SKM-1 (cell line): ENCODE results near the gene FAM53A.

Experiments
- DNase-seq: peaks from one replicate; lab custom pipeline; 2025; ENCODE audit not compliant: unreplicated experiment; lab: John Stamatoyannopoulos, UW

FAM53A gene

DNA sequence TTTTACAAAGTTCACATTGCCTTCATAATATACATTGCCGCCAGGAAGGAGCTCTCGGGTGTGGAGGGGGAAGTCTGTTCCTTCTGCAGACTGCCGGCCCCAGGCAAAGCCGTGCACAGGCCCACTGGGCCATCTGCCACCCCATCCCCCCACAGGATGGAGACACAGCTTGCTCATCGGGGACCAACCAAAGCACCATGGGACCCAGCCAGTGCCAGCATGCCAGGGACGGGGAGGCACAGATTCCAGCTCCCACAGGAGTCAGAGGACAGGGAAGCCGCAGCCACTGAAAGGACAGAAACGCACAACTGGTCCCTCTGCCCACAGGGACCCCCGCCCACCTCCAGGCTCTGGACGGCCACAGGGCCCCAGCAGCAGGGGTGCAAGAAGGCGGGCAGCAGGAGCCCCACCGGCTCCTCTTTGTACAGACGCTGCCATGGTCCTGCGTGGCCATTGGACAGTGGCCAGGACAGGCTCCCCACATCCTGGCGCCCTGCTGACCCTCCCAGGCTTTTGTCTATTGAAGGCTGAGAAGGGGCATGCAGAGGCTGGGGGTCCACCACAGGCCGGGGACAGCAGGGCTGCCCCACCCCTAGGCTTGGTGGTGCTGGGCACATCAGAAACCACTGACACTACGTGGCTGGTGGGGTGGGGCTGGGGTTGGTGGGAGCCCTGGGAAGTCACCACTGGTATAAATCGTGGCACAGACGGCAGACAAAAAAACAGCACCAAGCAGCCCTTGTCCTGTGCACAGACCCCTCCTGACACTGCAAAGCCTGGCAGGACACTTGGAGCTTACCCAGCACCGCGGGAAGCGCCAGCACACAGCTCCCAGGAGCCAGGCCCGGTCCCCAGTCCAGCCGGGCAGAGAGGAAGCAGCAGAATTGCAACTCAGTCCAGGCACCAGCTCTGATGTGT is 89.0 kb downstream of the FAM53A start:
- DNase-seq: no peak

DNA sequence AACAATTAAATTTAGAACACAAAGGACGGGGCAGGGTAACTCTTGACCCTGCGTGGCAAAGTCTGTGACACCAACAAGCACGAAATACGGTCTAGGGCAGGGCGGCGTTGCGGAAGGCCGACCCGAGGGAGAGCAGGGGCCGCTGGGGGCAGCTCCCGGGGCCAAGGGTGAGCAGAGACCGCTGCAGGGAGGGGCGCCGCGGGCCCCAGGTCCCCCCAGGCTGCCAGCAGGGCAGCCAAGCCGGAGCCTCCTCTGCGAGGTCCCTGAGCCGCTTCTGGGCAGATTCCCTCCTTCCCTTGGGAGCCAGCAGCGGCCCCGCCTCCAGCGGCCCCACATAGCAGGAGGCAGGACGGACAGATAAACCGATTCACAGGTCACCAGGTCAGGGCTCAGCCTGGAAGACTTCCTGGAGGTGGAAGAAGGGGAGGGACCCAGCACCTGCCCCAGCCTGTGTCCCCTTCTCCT is 90.2 kb downstream of the FAM53A start:
- no peak for DNase-seq

DNA sequence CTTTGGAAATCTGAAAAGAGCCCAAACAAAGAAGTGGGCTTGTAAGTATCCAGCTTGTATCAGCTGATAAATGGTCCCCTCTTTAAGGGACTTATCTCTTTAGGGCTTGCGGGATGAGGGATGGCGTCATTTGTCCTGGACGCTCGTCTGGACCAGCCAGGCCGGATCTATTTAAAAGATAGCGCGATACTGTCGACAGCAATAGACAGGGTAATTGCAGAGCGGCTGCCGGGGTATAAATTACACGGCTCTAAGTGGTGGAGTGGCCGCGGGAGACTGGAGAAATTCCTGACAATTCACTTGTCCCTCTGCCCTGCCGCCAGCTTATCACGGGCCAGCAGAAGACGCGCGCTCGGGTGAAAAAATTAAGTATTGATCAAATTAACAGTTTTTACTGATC is 90.7 kb downstream of the FAM53A start:
- no peak for DNase-seq

DNA sequence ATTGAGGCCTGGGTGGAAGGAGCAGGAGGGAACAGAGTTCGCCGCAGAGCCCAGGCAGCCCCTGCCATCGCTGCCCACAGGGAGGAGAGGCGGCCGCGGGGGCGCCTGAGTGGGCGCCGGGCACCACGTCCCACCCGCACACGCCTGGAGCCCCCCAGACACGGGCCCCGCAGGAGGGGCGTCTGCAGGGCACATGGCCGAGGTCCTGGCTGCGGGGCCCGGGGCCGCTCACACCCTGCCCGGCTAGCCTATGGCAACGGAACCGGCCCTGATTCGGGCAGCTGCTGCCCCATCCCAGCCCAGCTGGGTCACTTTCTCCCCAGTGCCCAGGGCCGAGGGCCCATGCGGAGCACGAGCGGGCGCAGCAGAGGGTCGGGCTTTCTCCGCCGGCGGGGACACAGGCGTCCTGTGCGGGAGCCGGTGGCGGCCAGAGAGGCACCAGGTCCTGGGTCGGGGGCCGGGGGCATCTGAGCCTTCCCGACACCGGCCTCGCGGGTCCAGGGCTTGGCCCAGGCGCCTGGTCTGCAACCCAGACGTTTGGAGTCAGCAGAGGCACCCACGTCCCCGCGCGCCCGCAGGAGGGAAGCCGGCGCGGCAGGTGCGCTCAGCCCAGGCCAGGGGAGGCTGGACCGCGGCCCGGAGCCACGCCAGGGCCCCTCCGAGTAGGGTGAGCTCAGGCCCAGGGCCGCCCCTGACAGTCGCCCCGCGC is 91.2 kb downstream of the FAM53A start:
- no peak for DNase-seq

DNA sequence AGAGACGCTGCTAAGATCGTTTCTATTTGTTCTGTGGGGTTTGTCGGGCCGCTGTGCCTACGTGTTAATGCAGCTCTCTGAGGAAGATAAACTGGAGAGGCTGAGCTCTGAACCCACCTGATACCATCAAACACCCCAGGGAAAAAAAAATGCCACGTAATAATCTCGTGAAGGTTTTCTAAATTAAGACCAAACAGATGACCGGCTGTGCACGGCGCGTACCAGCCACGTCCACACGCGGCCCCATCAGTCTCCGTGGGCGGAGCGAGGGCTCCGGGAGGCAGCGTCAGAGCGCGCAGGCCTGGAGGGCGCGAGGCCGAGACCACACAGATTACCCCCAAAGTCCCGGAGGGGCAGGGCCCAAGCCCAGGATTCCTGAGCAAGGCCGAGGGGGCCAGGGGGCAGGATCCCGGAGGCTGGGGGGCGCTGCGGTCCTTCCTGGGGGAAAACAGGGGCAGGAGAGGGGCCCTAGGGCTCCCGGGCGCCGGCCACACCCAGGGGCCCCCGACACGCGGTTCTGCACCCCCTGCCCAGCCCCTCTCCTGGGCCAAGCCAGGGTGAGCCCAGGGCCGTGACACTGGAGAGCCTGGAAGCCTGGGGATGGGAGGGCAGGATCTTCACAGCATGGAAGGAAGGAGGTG is 91.9 kb downstream of the FAM53A start:
- no peak for DNase-seq

DNA sequence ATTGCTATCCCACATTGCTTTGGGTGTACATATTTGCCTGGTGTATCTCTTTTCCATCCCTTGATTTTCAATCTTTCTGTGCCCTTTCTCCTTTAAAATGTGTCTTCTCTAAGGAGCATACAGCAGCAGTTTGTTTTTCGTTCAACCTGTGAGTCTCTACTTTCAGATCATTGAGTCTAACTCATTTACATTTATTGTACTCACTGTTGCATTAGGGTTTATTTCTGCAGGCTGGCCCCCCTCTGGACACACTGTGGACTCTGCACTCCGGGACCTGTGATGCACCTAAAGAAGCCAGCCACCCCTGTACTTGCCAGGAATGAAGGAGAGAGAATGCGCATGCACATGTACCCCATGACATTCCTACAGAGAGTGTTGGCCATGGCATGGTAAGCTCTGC is 93.0 kb downstream of the FAM53A start:
- DNase-seq: no peak

DNA sequence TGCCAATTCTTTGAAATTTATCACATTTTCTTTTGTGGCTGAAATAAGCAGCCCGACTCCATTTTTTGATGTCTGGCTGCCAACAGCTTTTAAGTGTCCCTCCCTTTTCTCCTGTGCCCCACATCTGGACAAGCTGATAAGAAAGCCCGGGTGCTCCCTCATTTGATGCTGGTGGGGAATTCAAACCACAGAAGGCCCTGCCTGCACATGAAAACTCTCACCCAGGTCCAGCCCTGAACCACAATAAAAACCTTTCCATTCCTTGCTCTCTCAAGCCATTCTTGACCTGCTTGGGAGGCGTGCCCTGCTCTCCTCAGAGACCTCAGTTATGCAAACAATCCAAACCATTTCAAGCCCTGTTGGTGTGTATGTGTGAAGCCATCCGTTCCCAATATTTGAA is 93.9 kb downstream of the FAM53A start:
- no peak for DNase-seq
